Neural progenitor cell (in vitro differentiated cells): ENCODE results near the gene CFAP43.

Source experiments
- EZH2 ChIP-seq: fragments of 200-600 bp; sonication (generic); IDR thresholded peaks from 2 replicates; pipeline ENCODE4 v1.6.1; 2017; ENCODE audit warnings: antibody characterized with exemption, mild to moderate bottlenecking, moderate library complexity
- TF ChIP-seq, protein P1 (sequence below): fragments of 200-600 bp; sonication (generic); IDR thresholded peaks from 2 replicates; pipeline ENCODE4 v1.5.1; 2017; ENCODE audit warnings: antibody characterized with exemption, mild to moderate bottlenecking

DNA sequence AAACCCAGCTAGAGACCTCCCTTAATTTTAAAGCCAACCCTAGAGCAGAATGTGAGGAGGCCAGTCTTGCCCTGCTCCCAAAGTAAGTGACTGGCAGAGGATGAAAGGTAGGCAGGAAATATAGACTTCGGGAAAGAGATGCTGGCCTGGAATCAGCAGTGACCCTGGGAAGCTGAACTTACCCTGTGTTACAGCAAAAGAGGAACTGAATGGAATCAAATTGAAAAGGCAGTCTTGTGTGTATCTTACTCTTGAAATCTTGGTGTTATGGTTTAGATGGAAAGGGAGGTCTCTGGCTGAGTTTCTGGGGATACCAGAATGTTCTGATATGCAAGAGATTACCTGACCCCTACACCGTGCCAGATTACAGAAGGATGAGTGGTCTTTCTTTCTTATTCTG, 7.9 kb upstream of the CFAP43 start:
- TF ChIP-seq, protein P1, sequence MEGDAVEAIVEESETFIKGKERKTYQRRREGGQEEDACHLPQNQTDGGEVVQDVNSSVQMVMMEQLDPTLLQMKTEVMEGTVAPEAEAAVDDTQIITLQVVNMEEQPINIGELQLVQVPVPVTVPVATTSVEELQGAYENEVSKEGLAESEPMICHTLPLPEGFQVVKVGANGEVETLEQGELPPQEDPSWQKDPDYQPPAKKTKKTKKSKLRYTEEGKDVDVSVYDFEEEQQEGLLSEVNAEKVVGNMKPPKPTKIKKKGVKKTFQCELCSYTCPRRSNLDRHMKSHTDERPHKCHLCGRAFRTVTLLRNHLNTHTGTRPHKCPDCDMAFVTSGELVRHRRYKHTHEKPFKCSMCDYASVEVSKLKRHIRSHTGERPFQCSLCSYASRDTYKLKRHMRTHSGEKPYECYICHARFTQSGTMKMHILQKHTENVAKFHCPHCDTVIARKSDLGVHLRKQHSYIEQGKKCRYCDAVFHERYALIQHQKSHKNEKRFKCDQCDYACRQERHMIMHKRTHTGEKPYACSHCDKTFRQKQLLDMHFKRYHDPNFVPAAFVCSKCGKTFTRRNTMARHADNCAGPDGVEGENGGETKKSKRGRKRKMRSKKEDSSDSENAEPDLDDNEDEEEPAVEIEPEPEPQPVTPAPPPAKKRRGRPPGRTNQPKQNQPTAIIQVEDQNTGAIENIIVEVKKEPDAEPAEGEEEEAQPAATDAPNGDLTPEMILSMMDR, result no peak
- TF ChIP-seq EZH2, result no peak
